Loucy (cell line): Measurements from ENCODE around the gene DNAH8.
A peak's percentile ranks its signal among the peaks of the same experiment; 100 is the strongest.

ENCODE experiments used
- H2AFZ ChIP-seq: fragments of 200-600 bp; sonication (generic); 2 replicates; pipeline ENCODE4 v1.6.0; 2016; ENCODE audit warnings: antibody characterized with exemption, mild to moderate bottlenecking, low read length, moderate library complexity
- H3F3A ChIP-seq: fragments of 200-600 bp; 2 replicates; pipeline ENCODE4 v1.6.0; 2016; ENCODE audit warnings: antibody characterized with exemption, low read depth, mild to moderate bottlenecking
- H3K27me3 ChIP-seq: fragments of 200-600 bp; sonication (generic); 2 replicates; pipeline ENCODE4 v1.6.1; 2014; ENCODE audit warnings: low read length, mild to moderate bottlenecking; ENCODE audit not compliant: insufficient read depth, poor library complexity, severe bottlenecking
- H3K36me3 ChIP-seq: fragments of 200-600 bp; sonication (generic); 2 replicates; pipeline ENCODE4 v1.6.1; 2016; ENCODE audit warnings: low read length; ENCODE audit not compliant: insufficient read depth
- H3K4me1 ChIP-seq: fragments of 200-600 bp; sonication (generic); 2 replicates; pipeline ENCODE4 v1.5.1; 2014; ENCODE audit warnings: low read length, mild to moderate bottlenecking; ENCODE audit not compliant: insufficient read depth, poor library complexity, severe bottlenecking
- H3K4me2 ChIP-seq: fragments of 200-600 bp; sonication (generic); 2 replicates; pipeline ENCODE4 v1.6.0; 2014; ENCODE audit warnings: antibody characterized with exemption, low read length, low read depth, mild to moderate bottlenecking; ENCODE audit not compliant: poor library complexity, severe bottlenecking
- H3K4me3 ChIP-seq: fragments of 200-600 bp; sonication (generic); 2 replicates; pipeline ENCODE4 v1.5.1; 2014; ENCODE audit warnings: low read length, mild to moderate bottlenecking, mixed read lengths; ENCODE audit not compliant: poor library complexity, severe bottlenecking
- H3K79me2 ChIP-seq: fragments of 200-600 bp; sonication (generic); 2 replicates; pipeline ENCODE4 v1.6.1; 2014; ENCODE audit warnings: low read length; ENCODE audit not compliant: insufficient read depth
- H3K9ac ChIP-seq: fragments of 200-600 bp; sonication (generic); 2 replicates; pipeline ENCODE4 v1.6.0; 2014; ENCODE audit warnings: mild to moderate bottlenecking, low read depth, low read length, moderate library complexity; ENCODE audit not compliant: poor library complexity, severe bottlenecking
- H3K9me2 ChIP-seq: fragments of 200-600 bp; sonication (generic); replicated peaks from 2 replicates; pipeline ENCODE4 v1.6.1; 2016; ENCODE audit warnings: low read depth, low read length, mixed read lengths
- H3K9me3 ChIP-seq: fragments of 200-600 bp; sonication (generic); 2 replicates; pipeline ENCODE4 v1.6.1; 2014; ENCODE audit warnings: mild to moderate bottlenecking, antibody characterized with exemption, low read length, low read depth; ENCODE audit not compliant: insufficient read depth
- H4K20me1 ChIP-seq: fragments of 200-600 bp; sonication (generic); 2 replicates; pipeline ENCODE4 v1.6.0; 2014; ENCODE audit warnings: antibody characterized with exemption, low read length, mild to moderate bottlenecking; ENCODE audit not compliant: insufficient read depth, poor library complexity, severe bottlenecking
- EZH2phosphoT487 ChIP-seq: fragments of 200-600 bp; IDR thresholded peaks from 2 replicates; pipeline ENCODE4 v1.6.1; 2018; ENCODE audit warnings: antibody characterized with exemption, mild to moderate bottlenecking, moderate library complexity, borderline replicate concordance
- TF ChIP-seq, protein P1 (sequence below): fragments of 200-600 bp; sonication (generic); conservative IDR thresholded peaks from 2 replicates; pipeline ENCODE4 v1.5.1; 2014; ENCODE audit warnings: mild to moderate bottlenecking, antibody characterized with exemption, low read length

Gene DNAH8

DNA sequence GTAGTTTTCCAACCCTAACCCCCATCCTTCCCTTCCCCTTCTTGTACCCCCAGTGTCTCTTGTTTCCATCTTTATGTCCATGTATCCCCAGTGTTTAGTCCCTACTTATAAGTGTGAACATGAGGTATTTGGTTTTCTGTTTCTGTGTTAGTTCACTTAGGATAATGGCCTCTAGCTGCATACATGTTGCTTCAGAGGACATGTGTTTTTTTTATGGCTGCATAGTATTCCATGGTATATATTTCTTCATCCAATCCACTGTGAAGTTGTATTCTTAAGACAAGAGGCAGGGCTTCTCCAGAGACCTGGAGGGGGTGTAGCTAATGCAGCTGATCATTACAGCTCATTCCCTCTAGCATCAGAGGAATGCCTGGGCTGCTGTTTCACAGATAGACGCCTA, 4.2 kb downstream of the DNAH8 start:
- Histone ChIP-seq H3K4me1 (peaks cover 2% of the 10 kb centered on the region), H3K9ac (no peak overlapping the region), H3K9me3 (no peaks in the 10 kb centered on the region), H3K79me2 (no peaks in the 10 kb centered on the region), H3K9me2 (no peaks in the 10 kb centered on the region), H3K36me3 (no peaks in the 10 kb centered on the region), H4K20me1 (no peaks in the 10 kb centered on the region), H3F3A (no peaks in the 10 kb centered on the region), H2AFZ (no peak overlapping the region), H3K4me2 (no peak overlapping the region), H3K27me3 (no peaks in the 10 kb centered on the region), H3K4me3 (no peak overlapping the region)
- TF ChIP-seq EZH2phosphoT487: no peak
- TF ChIP-seq, protein P1, sequence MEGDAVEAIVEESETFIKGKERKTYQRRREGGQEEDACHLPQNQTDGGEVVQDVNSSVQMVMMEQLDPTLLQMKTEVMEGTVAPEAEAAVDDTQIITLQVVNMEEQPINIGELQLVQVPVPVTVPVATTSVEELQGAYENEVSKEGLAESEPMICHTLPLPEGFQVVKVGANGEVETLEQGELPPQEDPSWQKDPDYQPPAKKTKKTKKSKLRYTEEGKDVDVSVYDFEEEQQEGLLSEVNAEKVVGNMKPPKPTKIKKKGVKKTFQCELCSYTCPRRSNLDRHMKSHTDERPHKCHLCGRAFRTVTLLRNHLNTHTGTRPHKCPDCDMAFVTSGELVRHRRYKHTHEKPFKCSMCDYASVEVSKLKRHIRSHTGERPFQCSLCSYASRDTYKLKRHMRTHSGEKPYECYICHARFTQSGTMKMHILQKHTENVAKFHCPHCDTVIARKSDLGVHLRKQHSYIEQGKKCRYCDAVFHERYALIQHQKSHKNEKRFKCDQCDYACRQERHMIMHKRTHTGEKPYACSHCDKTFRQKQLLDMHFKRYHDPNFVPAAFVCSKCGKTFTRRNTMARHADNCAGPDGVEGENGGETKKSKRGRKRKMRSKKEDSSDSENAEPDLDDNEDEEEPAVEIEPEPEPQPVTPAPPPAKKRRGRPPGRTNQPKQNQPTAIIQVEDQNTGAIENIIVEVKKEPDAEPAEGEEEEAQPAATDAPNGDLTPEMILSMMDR: no peak

DNA sequence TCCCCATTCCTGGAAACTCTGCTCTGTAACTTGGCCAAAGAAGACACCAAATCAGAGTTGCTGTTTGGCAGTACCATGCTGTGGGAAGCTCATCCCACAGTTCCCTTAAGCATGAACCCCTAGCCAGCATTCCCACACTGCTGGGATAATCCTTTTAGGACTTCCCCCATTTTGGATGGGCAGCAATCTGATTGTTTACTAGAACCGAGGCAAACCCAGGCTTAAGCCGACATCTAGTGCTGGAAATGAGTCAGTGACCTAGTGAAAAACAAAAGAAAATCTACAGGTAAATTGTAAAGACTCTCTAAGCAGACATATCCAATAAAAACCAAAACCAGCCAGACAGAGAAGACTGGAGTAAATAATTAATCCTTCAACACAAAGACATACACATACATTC, 5.2 kb downstream of the DNAH8 start:
- no peak overlapping the region for H3K4me2 ChIP-seq
- H3K9me3 ChIP-seq: no peaks in the 10 kb centered on the region
- no peak for TF ChIP-seq EZH2phosphoT487
- TF ChIP-seq, protein P1: peak; percentile 55
- no peak overlapping the region for H3K4me3 ChIP-seq
- no peaks in the 10 kb centered on the region for H3K36me3 ChIP-seq
- H3K27me3 ChIP-seq: no peaks in the 10 kb centered on the region
- no peaks in the 10 kb centered on the region for H3K4me1 ChIP-seq
- no peaks in the 10 kb centered on the region for H3K79me2 ChIP-seq
- H4K20me1 ChIP-seq: no peaks in the 10 kb centered on the region
- no peak overlapping the region for H3K9ac ChIP-seq
- H3K9me2 ChIP-seq: no peaks in the 10 kb centered on the region
- no peaks in the 10 kb centered on the region for H3F3A ChIP-seq
- no peak overlapping the region for H2AFZ ChIP-seq

DNA sequence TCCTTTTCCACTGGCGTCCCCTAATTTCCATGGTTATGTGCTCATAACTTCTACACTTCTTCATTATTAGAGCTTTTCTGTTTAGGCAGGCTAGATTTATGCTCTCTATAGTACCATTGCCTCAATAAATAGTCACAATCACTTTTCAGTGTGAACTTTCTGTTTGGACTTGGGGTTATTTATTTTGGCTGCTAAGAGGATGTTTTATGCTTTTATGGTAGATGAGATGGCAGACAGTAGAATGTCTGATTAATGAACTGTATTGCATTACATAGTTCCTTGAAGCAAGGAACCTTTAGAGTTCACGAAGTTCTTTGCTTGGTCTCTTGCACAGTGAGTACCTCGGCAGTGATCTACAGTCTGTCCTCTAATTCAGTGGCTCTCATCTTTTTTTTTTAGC, 6.9 kb downstream of the DNAH8 start:
- no peaks in the 10 kb centered on the region for H3F3A ChIP-seq
- H3K4me2 ChIP-seq: no peak overlapping the region
- no peaks in the 10 kb centered on the region for H3K36me3 ChIP-seq
- H3K4me1 ChIP-seq: no peaks in the 10 kb centered on the region
- no peak overlapping the region for H3K9ac ChIP-seq
- H2AFZ ChIP-seq: no peak overlapping the region
- TF ChIP-seq, protein P1: no peak
- no peak for TF ChIP-seq EZH2phosphoT487
- no peaks in the 10 kb centered on the region for H3K9me2 ChIP-seq
- no peaks in the 10 kb centered on the region for H3K9me3 ChIP-seq
- H4K20me1 ChIP-seq: no peaks in the 10 kb centered on the region
- H3K4me3 ChIP-seq: no peak overlapping the region
- H3K79me2 ChIP-seq: no peaks in the 10 kb centered on the region
- no peaks in the 10 kb centered on the region for H3K27me3 ChIP-seq
